Stomach (tissue), 9 donors: ENCODE results near the gene TMEM225B. TPM values are rescaled to one million over a fixed set of nuclear protein-coding genes. Genes with fewer than 3 reads are reported as not detected.

ENCODE experiments used
- DNase-seq, 2 donors: peaks; one replicate each; pipeline versions ENCODE4 v3.0.0 to v3.0.0-alpha.2; 2013 to 2019
- H3K27ac ChIP-seq, 5 donors: fragments of 200-600 bp in 4 of 5; sonication (generic) in 4 of 5; one replicate each; pipeline ENCODE4 v1.5.1; 2013 to 2019; ENCODE audit warnings: mild to moderate bottlenecking in 1 of 5, moderate library complexity in 1 of 5
- H3K27me3 ChIP-seq, 3 donors: fragments of 200-600 bp; sonication (generic); one replicate each; pipeline ENCODE4 v1.5.1; 2017 to 2019; ENCODE audit warnings: mixed run types in 1 of 3
- H3K36me3 ChIP-seq, 4 donors: fragments of 200-600 bp; sonication (generic); 1 replicate in 3 of 4; 2 replicates in 1 of 4; pipeline ENCODE4 v1.5.1; 2016 to 2019
- H3K4me1 ChIP-seq, 4 donors: fragments of 200-600 bp; sonication (generic); one replicate each; pipeline ENCODE4 v1.5.1; 2016 to 2019
- H3K4me3 ChIP-seq, 4 donors: fragments of 200-600 bp; sonication (generic) in 3 of 4; one replicate each; pipeline ENCODE4 v1.5.1; 2016 to 2019; ENCODE audit warnings: mild to moderate bottlenecking in 1 of 4
- H3K9me3 ChIP-seq, 4 donors: fragments of 200-600 bp; sonication (generic); one replicate each; pipeline ENCODE4 v1.5.1; 2016 to 2019
- EP300 ChIP-seq: sonication (generic); formaldehyde crosslinking; IDR thresholded peaks from one replicate; pipeline ENCODE4 v1.6.1; 2017; ENCODE audit warnings: antibody characterized with exemption
- POLR2A ChIP-seq, 4 donors: fragments of 450-650 bp; IDR thresholded peaks; one replicate each; pipeline ENCODE4 v1.6.1; 2016; ENCODE audit warnings: antibody characterized with exemption in 4 of 4, control low read depth in 2 of 4, mild to moderate bottlenecking in 1 of 4, moderate library complexity in 1 of 4
- POLR2AphosphoS5 ChIP-seq, 3 donors: sonication (generic); formaldehyde crosslinking; IDR thresholded peaks; one replicate each; pipeline ENCODE4 v1.6.1; 2016; ENCODE audit warnings: antibody characterized with exemption in 3 of 3
- WGBS, 5 donors: extraction: QIAGEN DNeasy Blood & Tissue Kit in 3 of 5; methylation state at CpG; one replicate each; pipeline versions ENCODE4 v1.1.5 to v1.1.7; 2013 to 2018; 5-methylcytosine and 5-hydroxymethylcytosine counted together
- intact Hi-C: fragments of 100-400 bp; cut with DNase I; formaldehyde crosslinking; loops from one replicate; pipeline ENCODE4 v1.15.1; 2023; ENCODE audit warnings: low total_unique reads
- polyA plus RNA-seq, 3 donors: library from polyadenylated mRNA; stranded (reverse); fragments of 200-250 nt; gene quantifications; one replicate each; pipeline ENCODE4 v1.2.3, GENCODE V29; 2013
- total RNA-seq, 5 donors: library from RNA; depleted of rRNA; stranded (reverse); fragments of >200 nt; gene quantifications; one replicate each; pipeline versions ENCODE4 v1.1.0 to v1.2.3, GENCODE V29; 2014 to 2016
- TF ChIP-seq, protein P1 (sequence below), 7 experiments: fragments of 450-650 bp in 4 of 7; fragments of 200-600 bp in 3 of 7; sonication (generic) in 3 of 7; IDR thresholded peaks; one replicate each; pipeline ENCODE4 v1.5.1; 2016 to 2019; ENCODE audit warnings: antibody characterized with exemption in 7 of 7, control low read depth in 2 of 7, mild to moderate bottlenecking in 1 of 7
- donor health status: healthy with polysubstance abuse.
- donor health status: Bipolar disorder and iron deficiency.
- donor health status: healthy.

Gene TMEM225B
- total and polyA plus RNA-seq, 8 donors = 0.73 to 4.3 (median 0.98) TPM; not detected in 4

DNA sequence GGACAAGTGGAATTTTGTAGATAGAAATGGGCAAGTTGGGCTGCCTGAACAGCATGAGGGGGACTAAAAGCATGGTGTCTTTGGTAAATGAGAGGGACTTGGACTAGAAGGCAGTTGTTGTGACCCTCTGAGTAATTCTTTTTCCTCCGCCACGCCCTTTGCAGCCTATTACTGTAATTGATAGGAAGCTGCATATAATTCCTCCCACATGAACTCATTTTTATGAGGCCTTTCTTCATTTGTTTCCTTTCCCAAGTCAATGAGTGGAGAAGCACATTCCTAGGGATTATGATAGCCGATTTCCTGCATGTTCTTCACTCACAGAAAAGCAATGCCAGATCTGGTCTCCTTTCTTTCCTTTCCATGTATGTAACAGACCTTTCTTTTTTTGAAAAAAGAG is 46.4 kb downstream of the TMEM225B start:
- DNase-seq = no peak
- no peak overlapping the region for H3K4me3 ChIP-seq
- H3K36me3 ChIP-seq = peaks cover 0 to 52% (median 30%) of the 10 kb centered on the region in 4 donors
- no peaks in the 10 kb centered on the region for H3K4me1 ChIP-seq
- H3K27ac ChIP-seq = no peak overlapping the region
- WGBS, 5 donors = 94 to 99% (median 97%) methylated on average over 3 of the region's 3 CpGs
- TF ChIP-seq, protein P1, sequence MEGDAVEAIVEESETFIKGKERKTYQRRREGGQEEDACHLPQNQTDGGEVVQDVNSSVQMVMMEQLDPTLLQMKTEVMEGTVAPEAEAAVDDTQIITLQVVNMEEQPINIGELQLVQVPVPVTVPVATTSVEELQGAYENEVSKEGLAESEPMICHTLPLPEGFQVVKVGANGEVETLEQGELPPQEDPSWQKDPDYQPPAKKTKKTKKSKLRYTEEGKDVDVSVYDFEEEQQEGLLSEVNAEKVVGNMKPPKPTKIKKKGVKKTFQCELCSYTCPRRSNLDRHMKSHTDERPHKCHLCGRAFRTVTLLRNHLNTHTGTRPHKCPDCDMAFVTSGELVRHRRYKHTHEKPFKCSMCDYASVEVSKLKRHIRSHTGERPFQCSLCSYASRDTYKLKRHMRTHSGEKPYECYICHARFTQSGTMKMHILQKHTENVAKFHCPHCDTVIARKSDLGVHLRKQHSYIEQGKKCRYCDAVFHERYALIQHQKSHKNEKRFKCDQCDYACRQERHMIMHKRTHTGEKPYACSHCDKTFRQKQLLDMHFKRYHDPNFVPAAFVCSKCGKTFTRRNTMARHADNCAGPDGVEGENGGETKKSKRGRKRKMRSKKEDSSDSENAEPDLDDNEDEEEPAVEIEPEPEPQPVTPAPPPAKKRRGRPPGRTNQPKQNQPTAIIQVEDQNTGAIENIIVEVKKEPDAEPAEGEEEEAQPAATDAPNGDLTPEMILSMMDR (IDR thresholded peaks at IDR 0.05) = no peak
- TF ChIP-seq EP300 (no peak), POLR2AphosphoS5 (IDR thresholded peaks at IDR 0.05) (no peak), POLR2A (IDR thresholded peaks at IDR 0.05) (no peak)
- H3K9me3 ChIP-seq = no peaks in the 10 kb centered on the region
- H3K27me3 ChIP-seq = no peaks in the 10 kb centered on the region
- intact Hi-C loops = no loop called here

DNA sequence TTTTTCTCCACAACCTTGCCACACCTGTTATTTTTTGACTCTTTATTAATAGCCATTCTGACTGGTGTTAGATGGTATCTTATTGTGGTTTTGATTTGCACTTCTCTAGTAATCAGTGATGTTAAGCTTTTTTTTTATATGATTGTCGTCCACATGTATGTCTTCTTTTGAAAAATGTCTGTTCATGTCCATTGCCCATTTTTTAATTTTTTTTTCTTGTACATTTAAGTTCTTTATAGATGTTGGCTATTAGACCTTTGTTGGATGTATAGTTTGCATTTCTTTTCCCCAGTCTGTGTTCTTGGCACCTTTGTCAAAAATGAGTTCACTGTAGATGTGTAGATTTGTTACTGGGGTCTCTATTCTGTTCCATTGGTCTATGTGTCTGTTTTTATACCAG is 47.5 kb downstream of the TMEM225B start:
- no peak overlapping the region for H3K27ac ChIP-seq
- H3K27me3 ChIP-seq = no peaks in the 10 kb centered on the region
- TF ChIP-seq, protein P1 (IDR thresholded peaks at IDR 0.05) = no peak
- TF ChIP-seq EP300 = no peak
- no peak for TF ChIP-seq POLR2A (IDR thresholded peaks at IDR 0.05)
- no peak for TF ChIP-seq POLR2AphosphoS5 (IDR thresholded peaks at IDR 0.05)
- peaks cover 0 to 64% (median 36%) of the 10 kb centered on the region in 4 donors for H3K36me3 ChIP-seq
- no peaks in the 10 kb centered on the region for H3K4me1 ChIP-seq
- intact Hi-C loops = no loop called here
- WGBS, 5 donors = 92 to 100% (median 100%) methylated on average over 1 of the region's 1 CpG
- DNase-seq = no peak
- no peaks in the 10 kb centered on the region for H3K9me3 ChIP-seq
- no peak overlapping the region for H3K4me3 ChIP-seq

DNA sequence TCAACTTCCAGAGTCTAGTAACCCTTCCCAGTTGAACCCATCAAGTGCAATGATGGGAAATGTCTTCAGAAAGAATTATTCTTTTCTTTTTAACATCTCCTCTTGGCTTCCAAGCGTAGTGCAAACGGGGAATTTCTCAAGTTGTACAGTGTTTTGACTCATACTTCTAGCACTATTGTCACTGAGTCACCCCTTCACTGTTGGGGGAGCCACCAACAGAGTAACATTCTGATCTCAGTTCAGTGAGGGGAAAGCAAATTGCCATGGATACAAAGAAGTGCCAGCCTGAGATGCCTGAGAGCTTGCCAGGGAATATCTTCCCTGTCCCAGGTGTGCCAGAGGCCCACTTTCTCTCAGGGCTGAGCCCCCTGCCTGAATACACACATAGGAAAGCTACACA is 50.8 kb downstream of the TMEM225B start:
- TF ChIP-seq, protein P1 (IDR thresholded peaks at IDR 0.05) = no peak
- TF ChIP-seq POLR2AphosphoS5 (IDR thresholded peaks at IDR 0.05) = no peak
- TF ChIP-seq POLR2A (IDR thresholded peaks at IDR 0.05) = no peak
- no peak for TF ChIP-seq EP300
- no peak for DNase-seq
- Histone ChIP-seq H3K27ac (no peak overlapping the region), H3K27me3 (no peaks in the 10 kb centered on the region), H3K36me3 (peaks cover 0 to 57% (median 47%) of the 10 kb centered on the region in 4 donors), H3K4me3 (no peak overlapping the region), H3K4me1 (no peaks in the 10 kb centered on the region), H3K9me3 (no peaks in the 10 kb centered on the region)
- 85 to 94% (median 92%) methylated on average over 2 of the region's 2 CpGs for WGBS, 5 donors
- intact Hi-C loops = no loop called here

- no peak for DNase-seq
- no peaks in the 10 kb centered on the region for H3K4me1 ChIP-seq
- no peak for TF ChIP-seq POLR2AphosphoS5 (IDR thresholded peaks at IDR 0.05)
- TF ChIP-seq, protein P1 (IDR thresholded peaks at IDR 0.05) = no peak
- no peak for TF ChIP-seq POLR2A (IDR thresholded peaks at IDR 0.05)
- TF ChIP-seq EP300 = no peak
- no peak overlapping the region for H3K27ac ChIP-seq
- intact Hi-C loops = no loop called here
- WGBS, 5 donors = 87 to 98% (median 96%) methylated on average over 2 of the region's 2 CpGs
- no peaks in the 10 kb centered on the region for H3K27me3 ChIP-seq
- peaks cover 0 to 38% (median 33%) of the 10 kb centered on the region in 4 donors for H3K36me3 ChIP-seq
- H3K9me3 ChIP-seq = peaks cover 0 to 6% (median 2%) of the 10 kb centered on the region in 4 donors
- no peak overlapping the region for H3K4me3 ChIP-seq
These were observed 53.2 kb downstream of the TMEM225B start for GRCh38 chr7:99651290-99651689.
